ENCODE data around the gene ABCB9.

The ABCB9 gene

GRCh38 chr12:122995503-122996187 is 29.4 kb upstream of the ABCB9 start:
- Histone ChIP-seq H3K36me3 (ENCODE audit: control insufficient read depth in 2 of 2, insufficient read depth in 2 of 2, low read length in 2 of 2) (no peaks in the 10 kb centered on the region), H3K9ac (ENCODE audit: low read depth in 1 of 2, low read length in 2 of 2) (no peak overlapping the region), H3K4me3 (ENCODE audit: low read length in 2 of 2) (no peak overlapping the region), H3K4me1 (ENCODE audit: control insufficient read depth in 2 of 2, insufficient read depth in 2 of 2, low read length in 2 of 2) (peaks cover 0 to 2% of the 10 kb centered on the region in 2 donors), H3K27ac (ENCODE audit: low read depth in 2 of 2, low read length in 2 of 2) (no peak overlapping the region), H3K27me3 (ENCODE audit: control insufficient read depth in 2 of 2, insufficient read depth in 2 of 2, low read length in 2 of 2) (no peaks in the 10 kb centered on the region), H3K9me3 (ENCODE audit: control insufficient read depth in 2 of 2, low read length in 2 of 2) (no peaks in the 10 kb centered on the region)

DNA sequence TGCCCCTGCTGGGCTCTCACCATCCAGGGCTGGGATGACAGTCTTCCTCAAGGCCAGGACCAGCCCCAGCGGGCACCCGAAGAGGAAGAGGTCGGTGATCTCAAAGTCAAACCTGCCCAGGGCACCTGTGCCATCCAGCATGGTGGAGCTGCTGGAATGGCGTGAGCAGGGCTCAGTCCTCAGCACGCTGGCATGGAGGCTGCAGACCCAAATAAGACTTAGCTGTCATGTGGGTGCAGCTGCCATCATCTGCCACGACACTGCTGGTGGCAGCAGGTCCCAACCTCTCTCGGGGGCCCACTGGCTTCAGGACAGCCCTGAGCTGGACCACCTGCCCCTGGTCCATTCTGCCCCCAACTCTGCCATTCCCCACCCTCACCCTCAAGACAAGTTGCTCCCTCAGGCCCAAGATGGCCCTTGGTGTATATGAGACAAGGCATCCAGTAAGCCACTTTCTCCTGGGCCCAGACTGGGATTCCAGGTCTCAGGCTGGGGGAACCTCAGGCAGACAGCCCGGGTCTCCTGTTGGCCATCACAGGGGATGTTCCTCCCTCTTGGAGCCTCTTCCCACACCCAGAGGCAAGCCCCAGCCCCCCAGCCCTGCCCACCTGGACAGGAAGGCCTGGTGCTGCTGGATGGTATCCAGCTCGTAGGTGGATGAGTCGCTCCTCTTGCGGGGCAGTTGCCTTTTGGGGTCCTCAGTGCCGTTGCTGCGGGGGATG is 28.7 kb upstream of the ABCB9 start:
- Histone ChIP-seq H3K4me3 (ENCODE audit: low read length in 2 of 2) (no peak overlapping the region), H3K27me3 (ENCODE audit: control insufficient read depth in 2 of 2, insufficient read depth in 2 of 2, low read length in 2 of 2) (no peaks in the 10 kb centered on the region), H3K27ac (ENCODE audit: low read depth in 2 of 2, low read length in 2 of 2) (no peak overlapping the region), H3K36me3 (ENCODE audit: control insufficient read depth in 2 of 2, insufficient read depth in 2 of 2, low read length in 2 of 2) (peaks cover 0 to 3% of the 10 kb centered on the region in 2 donors), H3K9ac (ENCODE audit: low read depth in 1 of 2, low read length in 2 of 2) (no peak overlapping the region), H3K4me1 (ENCODE audit: control insufficient read depth in 2 of 2, insufficient read depth in 2 of 2, low read length in 2 of 2) (peaks cover 0 to 2% of the 10 kb centered on the region in 2 donors), H3K9me3 (ENCODE audit: control insufficient read depth in 2 of 2, low read length in 2 of 2) (no peaks in the 10 kb centered on the region)

DNA sequence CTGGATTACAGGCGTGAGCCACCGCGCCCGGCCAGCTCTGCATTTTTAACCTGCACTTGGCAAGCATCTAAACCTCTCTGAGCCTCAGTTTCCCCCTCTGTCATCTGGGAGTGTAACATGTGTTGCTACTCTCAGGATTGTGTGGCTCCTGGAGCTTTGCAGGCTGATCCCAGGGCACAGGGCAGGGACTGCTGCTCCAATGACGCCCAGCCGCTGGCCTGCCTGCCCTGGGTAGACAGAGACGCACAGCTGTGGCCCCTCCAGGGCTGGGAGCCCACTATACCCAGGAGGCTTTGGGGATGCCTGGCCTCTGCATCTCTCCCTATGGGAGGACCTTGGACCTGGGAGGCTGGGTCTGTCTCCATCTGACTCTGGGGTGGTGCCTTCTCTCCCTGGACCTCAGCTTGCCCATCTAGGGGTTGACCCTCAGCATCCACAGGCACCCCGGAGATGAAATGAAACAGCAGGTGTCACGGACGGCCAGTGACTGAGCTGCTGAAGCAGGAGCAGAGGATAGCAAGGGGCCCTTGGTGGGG is 27.9 kb upstream of the ABCB9 start:
- Histone ChIP-seq H3K4me3 (ENCODE audit: low read length in 2 of 2) (no peak overlapping the region), H3K27me3 (ENCODE audit: control insufficient read depth in 2 of 2, insufficient read depth in 2 of 2, low read length in 2 of 2) (no peaks in the 10 kb centered on the region), H3K9ac (ENCODE audit: low read depth in 1 of 2, low read length in 2 of 2) (no peak overlapping the region), H3K36me3 (ENCODE audit: control insufficient read depth in 2 of 2, insufficient read depth in 2 of 2, low read length in 2 of 2) (peaks cover 0 to 3% of the 10 kb centered on the region in 2 donors), H3K9me3 (ENCODE audit: control insufficient read depth in 2 of 2, low read length in 2 of 2) (no peaks in the 10 kb centered on the region), H3K4me1 (ENCODE audit: control insufficient read depth in 2 of 2, insufficient read depth in 2 of 2, low read length in 2 of 2) (peaks cover 0 to 2% of the 10 kb centered on the region in 2 donors), H3K27ac (ENCODE audit: low read depth in 2 of 2, low read length in 2 of 2) (no peak overlapping the region)

- Histone ChIP-seq H3K4me3 (ENCODE audit: low read length in 2 of 2) (no peak overlapping the region), H3K9me3 (ENCODE audit: control insufficient read depth in 2 of 2, low read length in 2 of 2) (no peaks in the 10 kb centered on the region), H3K27me3 (ENCODE audit: control insufficient read depth in 2 of 2, insufficient read depth in 2 of 2, low read length in 2 of 2) (no peaks in the 10 kb centered on the region), H3K4me1 (ENCODE audit: control insufficient read depth in 2 of 2, insufficient read depth in 2 of 2, low read length in 2 of 2) (peaks cover 0 to 2% of the 10 kb centered on the region in 2 donors), H3K36me3 (ENCODE audit: control insufficient read depth in 2 of 2, insufficient read depth in 2 of 2, low read length in 2 of 2) (peaks cover 0 to 7% of the 10 kb centered on the region in 2 donors), H3K27ac (ENCODE audit: low read depth in 2 of 2, low read length in 2 of 2) (no peak overlapping the region), H3K9ac (ENCODE audit: low read depth in 1 of 2, low read length in 2 of 2) (no peak overlapping the region)
These were observed 26.1 kb upstream of the ABCB9 start for GRCh38 chr12:122992386-122992785.

GRCh38 chr12:122991623-122992275 is 25.5 kb upstream of the ABCB9 start:
- H3K27me3 ChIP-seq (ENCODE audit: control insufficient read depth in 2 of 2, insufficient read depth in 2 of 2, low read length in 2 of 2) = no peaks in the 10 kb centered on the region
- no peak overlapping the region for H3K9ac ChIP-seq (ENCODE audit: low read depth in 1 of 2, low read length in 2 of 2)
- H3K36me3 ChIP-seq (ENCODE audit: control insufficient read depth in 2 of 2, insufficient read depth in 2 of 2, low read length in 2 of 2) = peaks cover 4 to 9% of the 10 kb centered on the region in 2 donors
- no peaks in the 10 kb centered on the region for H3K9me3 ChIP-seq (ENCODE audit: control insufficient read depth in 2 of 2, low read length in 2 of 2)
- H3K4me3 ChIP-seq (ENCODE audit: low read length in 2 of 2) = no peak overlapping the region
- no peak overlapping the region for H3K27ac ChIP-seq (ENCODE audit: low read depth in 2 of 2, low read length in 2 of 2)
- H3K4me1 ChIP-seq (ENCODE audit: control insufficient read depth in 2 of 2, insufficient read depth in 2 of 2, low read length in 2 of 2) = peaks cover 0 to 2% of the 10 kb centered on the region in 2 donors

- H3K27ac ChIP-seq (ENCODE audit: low read depth in 2 of 2, low read length in 2 of 2) = no peak overlapping the region
- H3K27me3 ChIP-seq (ENCODE audit: control insufficient read depth in 2 of 2, insufficient read depth in 2 of 2, low read length in 2 of 2) = no peaks in the 10 kb centered on the region
- peaks cover 4 to 9% of the 10 kb centered on the region in 2 donors for H3K36me3 ChIP-seq (ENCODE audit: control insufficient read depth in 2 of 2, insufficient read depth in 2 of 2, low read length in 2 of 2)
- no peak overlapping the region for H3K4me3 ChIP-seq (ENCODE audit: low read length in 2 of 2)
- no peak overlapping the region for H3K9ac ChIP-seq (ENCODE audit: low read depth in 1 of 2, low read length in 2 of 2)
- H3K4me1 ChIP-seq (ENCODE audit: control insufficient read depth in 2 of 2, insufficient read depth in 2 of 2, low read length in 2 of 2) = peaks cover 0 to 2% of the 10 kb centered on the region in 2 donors
- H3K9me3 ChIP-seq (ENCODE audit: control insufficient read depth in 2 of 2, low read length in 2 of 2) = no peaks in the 10 kb centered on the region
These were observed 24.8 kb upstream of the ABCB9 start for GRCh38 chr12:122990961-122991622.

DNA sequence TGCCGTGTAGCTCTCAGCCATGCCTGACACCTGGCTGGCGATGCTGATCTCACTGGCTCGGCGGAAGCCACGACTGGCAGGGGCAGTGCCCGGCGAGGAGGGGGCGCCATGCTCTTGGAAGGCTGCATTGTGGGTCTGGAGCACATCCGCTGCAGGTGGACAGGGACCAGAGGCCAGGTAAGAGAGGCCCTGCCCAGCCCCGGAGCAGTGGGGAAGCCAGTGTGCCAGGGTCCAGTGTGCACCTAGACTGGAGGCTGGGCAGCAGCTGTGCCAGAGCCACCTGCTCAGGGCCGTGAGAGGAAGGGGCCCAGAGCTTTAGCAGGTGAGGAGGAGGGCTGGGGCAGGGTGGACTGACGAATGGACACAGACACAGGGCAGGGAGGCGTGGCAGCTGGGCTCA is 24.3 kb upstream of the ABCB9 start:
- no peak overlapping the region for H3K4me3 ChIP-seq (ENCODE audit: low read length in 2 of 2)
- H3K9me3 ChIP-seq (ENCODE audit: control insufficient read depth in 2 of 2, low read length in 2 of 2) = no peaks in the 10 kb centered on the region
- H3K9ac ChIP-seq (ENCODE audit: low read depth in 1 of 2, low read length in 2 of 2) = no peak overlapping the region
- H3K27ac ChIP-seq (ENCODE audit: low read depth in 2 of 2, low read length in 2 of 2) = no peak overlapping the region
- peaks cover 4 to 9% of the 10 kb centered on the region in 2 donors for H3K36me3 ChIP-seq (ENCODE audit: control insufficient read depth in 2 of 2, insufficient read depth in 2 of 2, low read length in 2 of 2)
- H3K4me1 ChIP-seq (ENCODE audit: control insufficient read depth in 2 of 2, insufficient read depth in 2 of 2, low read length in 2 of 2) = no peaks in the 10 kb centered on the region
- no peaks in the 10 kb centered on the region for H3K27me3 ChIP-seq (ENCODE audit: control insufficient read depth in 2 of 2, insufficient read depth in 2 of 2, low read length in 2 of 2)

DNA sequence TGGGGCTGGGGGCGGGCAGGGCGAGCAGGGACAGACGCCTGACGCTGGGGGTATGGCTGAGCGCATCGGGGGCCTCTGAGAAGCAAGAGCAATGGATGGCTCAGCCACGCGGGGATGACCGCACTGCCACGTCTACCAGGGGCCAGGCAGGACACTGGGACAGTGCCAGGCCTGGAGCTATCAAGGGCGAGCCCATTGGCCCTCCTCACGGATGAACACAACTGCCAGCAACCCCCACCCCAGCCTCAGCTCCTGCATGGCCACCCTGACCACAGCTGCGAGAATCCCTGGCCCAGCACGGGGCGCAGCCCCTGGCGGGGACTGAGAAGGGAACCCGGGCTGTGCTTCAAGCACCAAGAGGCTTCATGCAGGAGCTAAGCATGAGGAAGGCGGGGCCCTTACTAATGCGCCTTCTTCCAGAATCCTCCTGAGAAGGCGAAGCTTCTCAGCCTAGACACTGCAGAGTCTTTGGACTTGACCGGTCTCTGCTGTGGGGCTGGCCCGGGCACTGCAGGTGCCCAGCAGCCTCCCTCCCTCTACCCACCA is 23.7 kb upstream of the ABCB9 start:
- Histone ChIP-seq H3K27ac (ENCODE audit: low read depth in 2 of 2, low read length in 2 of 2) (no peak overlapping the region), H3K27me3 (ENCODE audit: control insufficient read depth in 2 of 2, insufficient read depth in 2 of 2, low read length in 2 of 2) (no peaks in the 10 kb centered on the region), H3K36me3 (ENCODE audit: control insufficient read depth in 2 of 2, insufficient read depth in 2 of 2, low read length in 2 of 2) (peaks cover 4 to 9% of the 10 kb centered on the region in 2 donors), H3K4me3 (ENCODE audit: low read length in 2 of 2) (no peak overlapping the region), H3K9me3 (ENCODE audit: control insufficient read depth in 2 of 2, low read length in 2 of 2) (no peaks in the 10 kb centered on the region), H3K9ac (ENCODE audit: low read depth in 1 of 2, low read length in 2 of 2) (no peak overlapping the region), H3K4me1 (ENCODE audit: control insufficient read depth in 2 of 2, insufficient read depth in 2 of 2, low read length in 2 of 2) (no peaks in the 10 kb centered on the region)

GRCh38 chr12:122989225-122989839 is 23.1 kb upstream of the ABCB9 start:
- no peak overlapping the region for H3K9ac ChIP-seq (ENCODE audit: low read depth in 1 of 2, low read length in 2 of 2)
- H3K9me3 ChIP-seq (ENCODE audit: control insufficient read depth in 2 of 2, low read length in 2 of 2) = no peaks in the 10 kb centered on the region
- no peaks in the 10 kb centered on the region for H3K27me3 ChIP-seq (ENCODE audit: control insufficient read depth in 2 of 2, insufficient read depth in 2 of 2, low read length in 2 of 2)
- H3K4me3 ChIP-seq (ENCODE audit: low read length in 2 of 2) = no peak overlapping the region
- H3K27ac ChIP-seq (ENCODE audit: low read depth in 2 of 2, low read length in 2 of 2) = no peak overlapping the region
- H3K36me3 ChIP-seq (ENCODE audit: control insufficient read depth in 2 of 2, insufficient read depth in 2 of 2, low read length in 2 of 2) = peaks cover 4 to 9% of the 10 kb centered on the region in 2 donors
- H3K4me1 ChIP-seq (ENCODE audit: control insufficient read depth in 2 of 2, insufficient read depth in 2 of 2, low read length in 2 of 2) = peaks cover under 1 to 4% of the 10 kb centered on the region in 2 donors
